GM21786 (cell line): Measurements from ENCODE around the gene FAM47E.
"Not testable (repeated sequence)": the region's sequence is repeated elsewhere in the genome, so short reads cannot be mapped to it uniquely, and the experiment has no call there.

ENCODE experiments used
- ATAC-seq: cut with Tn5 transposase; IDR thresholded peaks from one replicate; pipeline ENCODE4 v1.9.1; 2021; ENCODE audit not compliant: unreplicated experiment

Gene FAM47E

DNA sequence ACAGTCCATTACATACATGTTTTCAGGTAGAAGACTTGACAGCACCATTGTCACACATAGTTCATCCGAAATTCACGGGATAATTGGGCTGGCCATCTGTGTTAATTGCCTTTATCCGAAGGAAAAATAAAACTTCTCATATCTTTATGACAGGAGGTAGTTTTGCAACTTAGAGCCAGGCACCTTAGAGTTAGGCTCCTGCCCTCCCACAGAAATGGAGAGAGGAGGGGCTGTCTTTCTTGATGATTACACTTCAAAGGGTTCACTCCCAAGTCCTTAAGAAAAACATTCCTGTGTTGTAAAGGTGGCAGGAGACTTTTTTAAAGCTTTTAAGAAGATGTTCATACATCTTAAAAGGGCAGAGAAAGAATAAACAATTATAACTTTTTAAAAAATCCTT is 27.4 kb upstream of the FAM47E start:
- ATAC-seq: no peak

- no peak for ATAC-seq
Observed at GRCh38 chr4:76226418-76226817, 25.1 kb upstream of the FAM47E start.

- no peak for ATAC-seq
Observed at GRCh38 chr4:76232681-76233080, 18.8 kb upstream of the FAM47E start.

DNA sequence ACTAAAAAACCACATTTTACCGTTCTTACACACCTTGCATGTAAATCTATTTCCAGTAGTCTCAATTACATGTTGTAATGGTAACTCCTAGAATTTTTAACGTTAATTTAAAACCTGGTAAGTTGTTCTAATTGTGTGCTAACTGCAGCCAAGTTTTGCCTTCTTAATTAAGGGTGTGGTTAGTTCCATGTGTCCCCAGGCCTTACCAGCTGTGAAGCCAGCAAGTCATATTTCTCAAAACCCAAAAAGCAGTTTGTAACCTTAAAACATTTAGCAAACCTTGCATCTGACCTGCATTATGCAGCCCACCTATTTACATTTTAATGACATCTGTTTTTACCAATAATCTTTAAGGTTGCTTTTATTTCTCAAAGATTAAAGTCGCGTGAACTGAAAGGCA is 18.4 kb upstream of the FAM47E start:
- no peak for ATAC-seq

DNA sequence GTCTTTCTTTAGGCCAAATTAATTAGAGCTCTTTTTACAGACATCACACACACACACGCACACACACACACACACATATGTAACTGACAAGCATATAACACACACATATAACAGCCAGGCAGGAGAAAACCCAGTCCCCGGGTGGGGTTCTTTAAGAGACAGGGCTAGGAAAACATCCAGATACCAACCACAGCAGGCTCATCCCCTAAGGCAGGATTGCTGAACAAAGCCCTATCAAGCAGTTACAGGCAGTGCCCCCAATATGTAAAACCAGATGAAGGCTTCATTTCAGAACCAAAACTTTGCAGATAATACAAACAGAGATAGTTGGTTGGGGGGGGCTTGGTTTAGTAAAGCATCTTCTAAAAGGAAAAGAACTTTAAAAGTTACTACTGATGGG is 18.0 kb upstream of the FAM47E start:
- no peak for ATAC-seq

- no peak for ATAC-seq
Observed at GRCh38 chr4:76233967-76234678, 17.4 kb upstream of the FAM47E start.

DNA sequence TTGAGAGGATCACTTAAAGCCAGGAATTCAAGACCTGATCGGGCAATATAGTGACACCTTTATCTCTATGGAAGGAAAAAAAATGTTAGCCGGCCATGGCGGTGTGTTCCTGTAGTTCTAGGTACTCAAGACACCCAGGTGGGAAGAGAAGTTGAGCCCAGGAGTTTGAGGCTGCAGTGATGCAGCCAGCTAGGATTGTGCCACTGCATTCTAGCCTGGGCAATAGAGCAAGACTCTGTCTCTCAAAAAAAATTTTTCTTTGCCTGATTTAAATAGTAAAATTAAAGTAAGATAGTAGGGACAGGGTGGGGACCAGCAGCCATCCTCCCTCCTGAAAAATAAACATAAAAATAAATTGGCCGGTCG is 16.9 kb upstream of the FAM47E start:
- no peak for ATAC-seq

- no peak for ATAC-seq
Observed at GRCh38 chr4:76235407-76235806, 16.1 kb upstream of the FAM47E start.

GRCh38 chr4:76235915-76236314 is 15.6 kb upstream of the FAM47E start:
- ATAC-seq: no peak

DNA sequence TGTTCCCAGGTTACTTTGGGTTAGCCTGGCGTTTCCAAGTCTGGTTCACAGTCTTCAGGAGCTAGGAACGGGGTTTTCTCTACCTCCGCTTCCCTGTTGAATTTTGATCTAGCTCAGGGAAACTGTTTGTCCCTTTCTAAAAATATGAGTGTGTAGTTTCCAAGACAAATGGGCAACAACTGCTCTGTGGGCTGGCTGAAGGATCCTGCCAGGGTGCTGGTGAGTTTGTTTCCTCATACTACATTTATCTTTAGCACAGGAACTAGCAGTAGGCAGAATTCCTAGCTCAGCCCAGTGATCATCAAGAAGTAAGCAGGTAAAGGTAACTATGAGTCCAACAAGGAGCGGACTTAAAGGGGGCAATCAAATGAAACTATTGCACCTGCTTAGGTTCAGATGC is 13.3 kb upstream of the FAM47E start:
- no peak for ATAC-seq

DNA sequence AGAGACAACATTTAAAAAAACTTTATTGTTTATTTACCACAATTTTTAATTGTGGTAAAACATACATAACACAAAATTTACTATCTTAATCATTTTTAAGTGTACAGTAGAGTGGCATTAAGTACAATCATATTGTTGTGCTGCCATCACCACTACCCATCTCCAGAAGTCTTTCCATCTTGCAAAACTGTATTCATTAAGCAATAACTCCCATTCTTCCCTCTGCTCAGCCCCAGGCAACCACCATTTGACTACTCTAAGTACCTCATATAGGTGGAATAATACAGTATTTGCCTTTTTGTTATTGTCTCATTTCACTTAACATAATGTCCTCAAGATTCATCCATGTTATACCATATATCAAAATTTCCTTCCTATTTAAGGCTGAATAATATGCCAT is 12.8 kb upstream of the FAM47E start:
- ATAC-seq: no peak

GRCh38 chr4:76240236-76240635 is 11.3 kb upstream of the FAM47E start:
- no peak for ATAC-seq

DNA sequence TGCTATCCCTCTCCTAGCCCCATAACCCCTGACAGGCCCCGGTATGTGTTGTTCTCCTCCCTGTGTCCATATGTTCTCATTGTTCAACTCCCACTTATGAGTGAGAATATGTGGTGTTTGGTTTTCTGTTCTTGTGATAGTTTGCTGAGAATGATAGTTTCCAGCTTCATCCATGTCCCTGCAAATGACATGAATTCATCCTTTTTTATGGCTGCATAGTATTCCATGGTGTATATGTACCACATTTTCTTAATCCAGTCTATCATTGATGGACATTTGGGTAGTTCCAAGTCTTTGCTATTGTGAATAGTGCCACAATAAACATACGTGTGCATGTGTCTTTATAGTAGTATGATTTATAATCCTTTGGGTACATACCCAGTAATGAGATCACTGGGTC is 7.6 kb upstream of the FAM47E start:
- ATAC-seq: not testable (repeated sequence)

- ATAC-seq: no peak
Observed at GRCh38 chr4:76246025-76246424, 5.5 kb upstream of the FAM47E start.

DNA sequence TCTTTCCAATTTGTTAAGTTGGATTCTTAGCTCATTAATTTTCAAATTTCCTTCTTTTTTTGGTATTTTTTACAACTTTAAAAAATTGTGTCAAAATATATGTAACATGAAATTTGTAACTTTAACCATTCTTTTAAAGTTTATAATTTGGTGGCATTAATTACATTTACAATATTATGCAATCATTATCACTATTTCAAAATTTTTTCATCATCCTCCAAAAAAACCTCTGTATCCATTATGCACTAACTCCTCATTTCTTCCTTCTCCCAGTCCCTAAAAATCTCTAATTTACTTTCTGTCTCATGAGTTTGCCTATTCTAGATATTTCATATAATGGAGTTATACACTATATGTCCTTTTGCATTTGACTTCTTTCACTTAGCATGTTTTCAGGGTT is 4.7 kb upstream of the FAM47E start:
- ATAC-seq: no peak

DNA sequence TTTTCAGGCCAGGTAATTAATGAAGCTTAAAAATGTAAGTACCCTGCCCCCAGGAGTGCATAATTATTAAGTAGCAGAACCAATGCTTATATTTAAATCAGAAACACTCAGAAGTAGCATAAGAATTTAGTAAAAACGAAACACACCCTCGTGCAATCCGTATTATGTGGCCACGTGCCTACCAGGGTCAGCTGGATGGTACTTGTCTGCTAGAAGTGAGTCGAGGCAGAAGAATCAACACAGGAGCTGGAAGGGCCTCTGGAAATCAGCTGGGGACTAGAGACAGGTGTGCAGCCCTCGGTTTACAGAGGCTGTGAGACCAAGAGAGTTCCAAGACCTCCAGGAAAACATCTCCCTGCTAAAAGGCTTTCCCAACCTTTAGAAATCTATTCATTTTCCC is 559 bp upstream of the FAM47E start:
- ATAC-seq: no peak

- ATAC-seq: no peak
Observed at GRCh38 chr4:76252271-76252653, 741 bp downstream of the FAM47E start.

GRCh38 chr4:76253511-76253910 is 2.0 kb downstream of the FAM47E start:
- no peak for ATAC-seq

DNA sequence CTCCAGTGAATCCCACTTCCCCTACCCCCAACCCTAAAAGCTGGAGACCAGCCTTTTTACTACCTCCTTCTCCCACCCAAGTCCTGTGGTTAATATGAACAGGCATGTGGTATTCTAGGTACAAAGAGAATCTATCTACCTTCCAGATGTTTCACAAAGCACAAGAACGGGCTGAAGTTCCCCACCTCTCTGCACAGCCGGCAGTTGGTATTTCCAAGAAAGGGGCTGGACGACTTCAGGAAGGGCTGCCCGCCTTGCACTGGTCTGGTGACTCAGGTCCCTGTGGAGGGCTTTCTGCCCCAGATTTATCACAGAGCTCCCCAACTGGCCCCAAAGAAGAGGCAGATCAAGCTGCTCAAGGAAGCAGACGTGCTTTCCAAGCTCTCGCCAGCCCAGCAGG is 4.5 kb downstream of the FAM47E start:
- ATAC-seq: no peak

DNA sequence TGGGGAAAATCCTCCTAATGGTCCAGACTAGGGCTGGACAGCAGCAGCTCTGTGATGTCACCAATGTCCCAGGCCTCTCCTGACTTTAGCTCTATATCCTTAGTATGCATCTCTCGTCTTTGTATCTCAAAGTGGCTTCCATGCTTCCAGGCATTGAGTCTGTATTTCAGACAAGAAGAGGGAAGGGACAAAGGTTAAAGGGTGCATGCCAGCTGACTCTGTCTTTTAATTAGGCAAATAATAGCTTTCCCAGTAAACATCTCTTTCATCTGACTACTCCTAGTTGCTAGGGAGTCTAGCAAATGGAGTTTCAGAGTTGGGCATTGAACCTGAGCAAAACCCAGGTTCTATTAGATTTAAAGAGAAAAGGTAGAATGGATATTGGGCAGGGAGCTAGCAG is 5.4 kb downstream of the FAM47E start:
- no peak for ATAC-seq

DNA sequence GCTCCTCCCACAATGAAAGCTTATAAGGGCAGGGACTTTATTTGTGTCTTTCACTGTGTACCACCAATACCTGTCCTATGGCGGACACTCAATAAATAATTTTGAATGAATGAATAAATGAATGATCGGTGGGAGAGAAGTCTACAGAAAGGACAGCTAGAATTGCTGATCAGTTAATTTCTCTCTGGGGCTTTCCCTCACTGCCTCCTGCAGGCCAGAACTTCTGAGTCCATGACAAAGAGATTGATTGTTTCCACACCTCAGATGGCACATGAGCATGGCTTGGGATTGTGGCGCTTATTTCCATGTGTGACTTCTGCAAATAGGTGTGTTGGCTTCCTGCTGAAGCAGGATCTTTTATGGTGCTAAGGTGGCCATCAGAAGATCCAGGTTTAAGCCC is 6.3 kb downstream of the FAM47E start:
- no peak for ATAC-seq

GRCh38 chr4:76260571-76260970 is 9.1 kb downstream of the FAM47E start:
- no peak for ATAC-seq

DNA sequence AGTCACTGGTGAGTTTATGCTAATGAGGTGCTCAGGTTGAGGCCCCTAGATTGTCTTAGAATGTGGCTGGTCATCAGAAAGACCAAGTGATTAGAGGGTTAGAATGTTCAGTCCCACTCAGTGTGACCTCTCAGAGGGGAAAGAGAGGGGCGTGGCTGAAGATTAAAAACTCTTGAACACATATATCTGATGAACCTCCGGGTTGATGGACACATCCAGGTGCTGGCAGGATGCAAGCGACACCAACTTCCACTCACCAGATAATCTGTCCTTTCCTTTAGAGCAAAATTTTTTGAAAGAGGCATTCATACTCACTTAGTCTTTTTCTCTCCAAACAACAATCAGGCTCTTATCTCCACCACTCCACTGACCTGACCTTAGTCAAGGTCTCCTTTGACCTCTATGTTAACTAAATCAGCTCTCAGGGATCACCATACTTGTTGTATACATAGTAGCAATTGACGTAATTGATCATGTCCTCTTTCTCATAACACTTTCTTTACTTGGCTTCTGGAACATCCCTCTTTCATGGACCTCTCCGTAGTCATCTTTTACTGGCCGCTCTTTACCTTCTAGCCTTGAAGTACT is 14.2 kb downstream of the FAM47E start:
- no peak for ATAC-seq
